ENCODE results near the gene SLC16A7.

SLC16A7 gene

DNA sequence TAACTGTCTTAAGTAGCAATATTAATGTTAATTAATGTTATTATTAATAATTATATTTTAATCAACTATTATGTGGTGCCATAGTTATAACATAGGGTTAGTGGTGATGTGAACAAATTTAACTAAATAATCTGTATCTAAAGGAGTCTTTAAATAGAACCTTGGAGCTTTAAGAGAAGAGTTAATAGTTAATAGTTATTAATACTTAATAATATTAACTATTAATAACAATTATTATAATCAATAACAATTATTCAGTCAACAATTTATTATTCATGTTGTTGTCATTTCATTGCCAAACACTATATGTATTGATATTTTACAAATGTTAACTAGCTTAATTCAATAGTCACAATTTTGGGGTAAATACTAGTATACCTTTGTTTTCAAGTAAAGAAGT is 58.2 kb downstream of the SLC16A7 start:
- FAIRE-seq (no peak), DNase-seq (ENCODE audit: insufficient read length, low spot score) (no peak)
- no peak for TF ChIP-seq POLR2A (IDR thresholded peaks at IDR 0.05; ENCODE audit: low read depth, low read length)
- TF ChIP-seq TAF1 (IDR thresholded peaks at IDR 0.05; ENCODE audit: low read depth, low read length), result no peak
- TF ChIP-seq PAX5 (IDR thresholded peaks at IDR 0.05; ENCODE audit: insufficient read depth, low read length, severe bottlenecking), result no peak
- TF ChIP-seq SPI1 (IDR thresholded peaks at IDR 0.05; ENCODE audit: low read depth, low read length), result no peak
- TF ChIP-seq POU2F2 (IDR thresholded peaks at IDR 0.05; ENCODE audit: low read depth, low read length), result no peak
- TF ChIP-seq POLR2AphosphoS5 (IDR thresholded peaks at IDR 0.05; ENCODE audit: low read depth, low read length), result no peak

DNA sequence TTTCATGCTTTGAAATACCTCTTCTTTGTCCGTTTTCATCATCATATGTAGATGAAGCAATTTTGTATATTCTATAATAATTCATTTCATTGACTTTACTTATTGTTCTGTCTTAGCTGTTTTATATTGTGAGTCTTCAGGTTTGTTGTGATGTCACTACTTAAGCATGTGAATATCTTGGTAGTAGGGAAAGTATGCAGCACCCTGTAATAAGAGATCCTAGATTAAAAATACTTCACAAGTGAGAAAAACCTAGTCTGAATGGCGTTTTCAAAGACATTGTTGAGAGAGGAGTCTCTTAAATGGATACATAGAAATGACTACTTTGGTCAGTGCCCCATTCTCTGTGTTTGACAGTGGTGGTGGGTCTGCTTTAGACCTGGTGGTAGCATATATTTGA is 61.4 kb downstream of the SLC16A7 start:
- FAIRE-seq, result no peak
- TF ChIP-seq PAX5 (IDR thresholded peaks at IDR 0.05; ENCODE audit: insufficient read depth, low read length, severe bottlenecking) (no peak), POLR2A (IDR thresholded peaks at IDR 0.05; ENCODE audit: low read depth, low read length) (no peak), TAF1 (IDR thresholded peaks at IDR 0.05; ENCODE audit: low read depth, low read length) (no peak), POLR2AphosphoS5 (IDR thresholded peaks at IDR 0.05; ENCODE audit: low read depth, low read length) (no peak), SPI1 (IDR thresholded peaks at IDR 0.05; ENCODE audit: low read depth, low read length) (no peak), POU2F2 (IDR thresholded peaks at IDR 0.05; ENCODE audit: low read depth, low read length) (no peak)
- DNase-seq (ENCODE audit: insufficient read length, low spot score), result no peak

DNA sequence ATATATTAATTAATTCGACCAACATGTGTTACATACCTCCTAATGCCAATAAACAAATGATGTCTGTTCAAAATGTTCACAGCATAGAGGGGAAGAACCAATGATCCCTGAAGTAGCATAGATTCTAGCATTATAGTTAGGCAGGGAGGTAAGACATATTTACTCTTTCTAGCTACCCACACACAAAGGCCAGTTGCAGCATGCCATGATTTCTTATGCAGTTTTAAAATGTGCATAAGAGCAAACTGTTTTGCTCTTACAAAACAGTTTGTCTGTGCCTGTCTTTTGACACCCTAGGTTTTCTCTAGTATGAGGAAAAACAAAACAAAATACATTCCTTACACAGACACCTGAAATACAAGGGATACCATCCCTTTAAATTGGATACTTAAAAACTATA is 61.9 kb downstream of the SLC16A7 start:
- no peak for FAIRE-seq
- DNase-seq (ENCODE audit: insufficient read length, low spot score), result no peak
- no peak for TF ChIP-seq TAF1 (IDR thresholded peaks at IDR 0.05; ENCODE audit: low read depth, low read length)
- TF ChIP-seq PAX5 (IDR thresholded peaks at IDR 0.05; ENCODE audit: insufficient read depth, low read length, severe bottlenecking), result no peak
- no peak for TF ChIP-seq POLR2AphosphoS5 (IDR thresholded peaks at IDR 0.05; ENCODE audit: low read depth, low read length)
- no peak for TF ChIP-seq POU2F2 (IDR thresholded peaks at IDR 0.05; ENCODE audit: low read depth, low read length)
- no peak for TF ChIP-seq SPI1 (IDR thresholded peaks at IDR 0.05; ENCODE audit: low read depth, low read length)
- no peak for TF ChIP-seq POLR2A (IDR thresholded peaks at IDR 0.05; ENCODE audit: low read depth, low read length)

DNA sequence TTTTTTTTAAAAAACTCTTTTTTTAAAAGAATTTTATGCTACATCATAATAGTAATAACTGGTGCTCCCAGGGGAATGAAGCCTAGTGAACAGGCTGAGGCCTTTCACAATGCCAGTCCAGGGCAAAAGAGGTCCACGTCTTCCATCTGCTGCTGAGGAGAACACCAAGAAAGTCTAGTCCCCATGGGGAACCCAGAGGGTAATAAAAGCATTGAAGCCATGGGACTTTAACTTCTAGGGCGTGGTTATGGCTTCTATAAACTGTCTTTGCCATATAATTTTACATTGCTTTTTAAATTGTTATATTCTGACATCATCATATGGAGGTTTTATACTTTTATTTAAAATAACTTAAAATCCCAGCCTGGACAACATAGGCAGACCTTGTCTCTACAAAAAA is 64.3 kb downstream of the SLC16A7 start:
- no peak for TF ChIP-seq TAF1 (IDR thresholded peaks at IDR 0.05; ENCODE audit: low read depth, low read length)
- no peak for TF ChIP-seq POLR2A (IDR thresholded peaks at IDR 0.05; ENCODE audit: low read depth, low read length)
- DNase-seq (ENCODE audit: insufficient read length, low spot score), result no peak
- no peak for FAIRE-seq

DNA sequence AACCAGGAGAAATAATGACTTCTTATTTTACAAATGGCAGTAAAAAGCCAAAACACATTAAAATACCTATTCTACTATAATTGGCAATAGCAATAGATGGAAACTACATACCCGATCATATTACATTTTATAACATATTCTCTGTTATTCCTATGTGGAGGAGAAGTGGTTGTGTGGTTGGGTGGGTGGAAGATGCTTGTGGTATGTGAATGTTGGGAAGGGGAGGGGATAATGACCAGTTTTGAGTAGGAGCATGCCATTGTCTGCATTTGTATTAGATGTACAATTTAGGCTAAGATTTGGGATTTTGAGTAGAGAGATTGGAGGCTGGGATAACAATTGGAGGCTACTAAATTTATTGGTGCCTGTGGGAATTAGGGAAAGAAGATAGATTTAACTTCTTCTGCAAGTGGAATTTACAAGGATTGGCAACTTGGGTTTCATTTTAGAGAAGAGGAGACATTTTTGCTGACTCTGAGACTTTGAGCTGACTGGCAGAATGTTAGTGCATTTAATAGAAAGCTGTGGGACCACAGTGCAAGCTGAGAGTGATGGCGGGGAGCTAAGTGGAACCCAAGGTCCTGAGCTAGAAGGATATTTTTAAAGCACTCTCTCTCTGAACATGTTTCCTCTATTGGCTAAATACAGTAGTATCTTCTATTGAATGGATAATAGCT is 65.2 kb downstream of the SLC16A7 start:
- DNase-seq (ENCODE audit: insufficient read length, low spot score) (no peak), FAIRE-seq (no peak)
- TF ChIP-seq POLR2A (IDR thresholded peaks at IDR 0.05; ENCODE audit: low read depth, low read length), result no peak
- no peak for TF ChIP-seq SPI1 (IDR thresholded peaks at IDR 0.05; ENCODE audit: low read depth, low read length)
- TF ChIP-seq TAF1 (IDR thresholded peaks at IDR 0.05; ENCODE audit: low read depth, low read length), result no peak
- TF ChIP-seq POLR2AphosphoS5 (IDR thresholded peaks at IDR 0.05; ENCODE audit: low read depth, low read length), result no peak
- no peak for TF ChIP-seq POU2F2 (IDR thresholded peaks at IDR 0.05; ENCODE audit: low read depth, low read length)
- TF ChIP-seq PAX5 (IDR thresholded peaks at IDR 0.05; ENCODE audit: insufficient read depth, low read length, severe bottlenecking), result no peak

DNA sequence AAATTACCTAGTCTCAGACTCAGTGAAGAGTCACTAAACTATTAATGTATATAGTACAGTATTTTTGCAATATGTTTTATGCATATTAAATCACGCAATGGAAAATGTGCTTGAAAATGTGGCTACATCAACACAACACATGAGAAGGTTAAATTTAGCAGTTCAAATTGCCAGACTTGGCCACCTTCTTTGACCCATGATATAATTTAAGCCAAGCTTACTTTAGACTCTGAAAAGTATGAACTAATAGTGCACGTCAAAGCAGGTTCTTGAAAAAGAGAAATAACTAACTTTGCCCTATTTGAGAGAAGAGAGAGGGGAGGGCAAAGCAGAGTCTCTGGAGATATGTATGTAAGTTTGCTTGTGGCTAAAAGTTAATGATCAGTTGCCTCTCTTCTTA is 68.7 kb downstream of the SLC16A7 start:
- no peak for FAIRE-seq
- TF ChIP-seq POLR2AphosphoS5 (IDR thresholded peaks at IDR 0.05; ENCODE audit: low read depth, low read length), result no peak
- no peak for TF ChIP-seq POU2F2 (IDR thresholded peaks at IDR 0.05; ENCODE audit: low read depth, low read length)
- TF ChIP-seq TAF1 (IDR thresholded peaks at IDR 0.05; ENCODE audit: low read depth, low read length), result no peak
- no peak for TF ChIP-seq SPI1 (IDR thresholded peaks at IDR 0.05; ENCODE audit: low read depth, low read length)
- TF ChIP-seq POLR2A (IDR thresholded peaks at IDR 0.05; ENCODE audit: low read depth, low read length), result no peak
- TF ChIP-seq PAX5 (IDR thresholded peaks at IDR 0.05; ENCODE audit: insufficient read depth, low read length, severe bottlenecking), result no peak
- DNase-seq (ENCODE audit: insufficient read length, low spot score), result no peak

DNA sequence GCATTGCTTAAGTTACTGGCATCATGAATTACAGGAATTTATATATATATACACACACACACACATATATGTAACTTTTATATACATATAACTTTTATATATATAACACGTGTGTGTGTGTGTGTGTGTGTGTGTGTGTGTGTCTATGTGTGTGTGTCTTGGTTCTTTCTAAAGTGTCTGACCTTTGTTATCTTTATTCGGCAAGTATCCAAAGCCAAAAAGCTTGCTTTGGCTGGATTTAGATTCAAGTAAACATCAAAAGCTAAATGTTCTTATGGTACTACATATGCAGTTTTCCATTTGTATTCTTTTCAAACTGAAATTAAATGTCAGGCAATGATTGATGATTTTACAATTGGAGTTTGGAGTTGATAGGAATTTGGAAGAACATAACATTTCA is 69.9 kb downstream of the SLC16A7 start:
- FAIRE-seq, result no peak
- TF ChIP-seq TAF1 (IDR thresholded peaks at IDR 0.05; ENCODE audit: low read depth, low read length) (no peak), POLR2AphosphoS5 (IDR thresholded peaks at IDR 0.05; ENCODE audit: low read depth, low read length) (no peak), POU2F2 (IDR thresholded peaks at IDR 0.05; ENCODE audit: low read depth, low read length) (no peak), POLR2A (IDR thresholded peaks at IDR 0.05; ENCODE audit: low read depth, low read length) (no peak), SPI1 (IDR thresholded peaks at IDR 0.05; ENCODE audit: low read depth, low read length) (no peak), PAX5 (IDR thresholded peaks at IDR 0.05; ENCODE audit: insufficient read depth, low read length, severe bottlenecking) (no peak)
- DNase-seq (ENCODE audit: insufficient read length, low spot score), result no peak

DNA sequence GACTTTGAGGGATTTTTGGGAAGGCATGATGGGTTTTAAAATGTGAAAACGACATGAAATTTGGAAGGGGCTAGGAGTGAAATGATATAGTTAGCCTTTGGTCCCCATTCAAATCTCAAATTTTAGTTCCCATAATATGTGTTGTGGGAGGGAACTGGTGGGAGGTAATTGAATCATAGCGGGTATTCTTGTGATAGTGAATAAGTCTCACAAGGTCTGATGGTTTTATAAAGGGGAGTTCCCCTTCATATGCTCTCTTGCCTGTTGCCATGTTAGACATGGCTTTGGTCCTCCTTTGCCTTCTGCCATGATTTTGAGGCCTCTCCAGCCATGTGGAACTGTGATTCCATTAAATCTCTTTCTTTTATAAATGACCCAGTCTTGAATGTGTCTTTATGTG is 72.8 kb downstream of the SLC16A7 start:
- TF ChIP-seq POLR2AphosphoS5 (IDR thresholded peaks at IDR 0.05; ENCODE audit: low read depth, low read length) (no peak), PAX5 (IDR thresholded peaks at IDR 0.05; ENCODE audit: insufficient read depth, low read length, severe bottlenecking) (no peak), POU2F2 (IDR thresholded peaks at IDR 0.05; ENCODE audit: low read depth, low read length) (no peak), SPI1 (IDR thresholded peaks at IDR 0.05; ENCODE audit: low read depth, low read length) (no peak), POLR2A (IDR thresholded peaks at IDR 0.05; ENCODE audit: low read depth, low read length) (no peak), TAF1 (IDR thresholded peaks at IDR 0.05; ENCODE audit: low read depth, low read length) (no peak)
- no peak for FAIRE-seq
- no peak for DNase-seq (ENCODE audit: insufficient read length, low spot score)

DNA sequence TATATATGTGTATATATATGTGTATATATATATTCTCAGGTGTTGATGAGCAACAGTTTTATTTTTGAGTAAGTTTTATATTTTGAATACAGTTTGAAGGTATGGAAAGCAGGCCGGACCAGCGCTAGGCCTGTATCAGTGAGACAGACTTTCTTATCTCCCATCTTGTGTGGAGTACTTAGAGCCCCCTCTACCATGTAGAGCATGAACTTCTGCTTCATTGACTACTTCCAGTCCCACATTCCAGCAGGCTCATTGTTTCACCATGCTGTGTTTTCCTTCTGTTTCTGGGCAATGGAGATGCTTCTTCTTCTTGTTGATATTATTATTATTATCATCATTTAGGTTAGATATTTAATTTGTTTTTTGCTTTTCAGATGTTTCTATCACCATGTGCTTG is 76.4 kb downstream of the SLC16A7 start:
- DNase-seq (ENCODE audit: insufficient read length, low spot score) (no peak), FAIRE-seq (no peak)
- no peak for TF ChIP-seq POLR2A (IDR thresholded peaks at IDR 0.05; ENCODE audit: low read depth, low read length)

DNA sequence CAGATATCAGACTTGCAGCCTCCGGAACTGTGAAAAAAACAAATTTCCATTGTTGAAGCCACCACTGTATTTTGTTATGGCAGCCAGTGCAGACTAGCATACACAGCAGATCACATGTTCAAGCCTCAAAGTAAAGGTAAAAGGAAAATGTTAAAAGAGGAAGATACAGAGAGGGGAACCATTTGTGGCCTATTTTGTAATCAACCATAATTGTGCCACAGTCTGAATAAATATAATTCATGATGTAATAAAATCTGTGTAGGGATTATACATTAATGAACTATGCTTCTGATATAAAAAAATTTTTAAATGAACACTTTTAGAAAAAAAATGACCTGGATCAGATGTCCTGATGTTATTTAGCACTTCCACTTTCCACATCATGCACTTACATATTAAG is 79.6 kb downstream of the SLC16A7 start:
- TF ChIP-seq TAF1 (IDR thresholded peaks at IDR 0.05; ENCODE audit: low read depth, low read length), result no peak
- no peak for TF ChIP-seq SPI1 (IDR thresholded peaks at IDR 0.05; ENCODE audit: low read depth, low read length)
- TF ChIP-seq PAX5 (IDR thresholded peaks at IDR 0.05; ENCODE audit: insufficient read depth, low read length, severe bottlenecking), result no peak
- no peak for TF ChIP-seq POU2F2 (IDR thresholded peaks at IDR 0.05; ENCODE audit: low read depth, low read length)
- no peak for TF ChIP-seq POLR2AphosphoS5 (IDR thresholded peaks at IDR 0.05; ENCODE audit: low read depth, low read length)
- no peak for TF ChIP-seq POLR2A (IDR thresholded peaks at IDR 0.05; ENCODE audit: low read depth, low read length)
- FAIRE-seq (no peak), DNase-seq (ENCODE audit: insufficient read length, low spot score) (no peak)
